HCT116 (cell line): ENCODE results near the gene KAZN. TPM values are rescaled to one million over a fixed set of nuclear protein-coding genes. Genes with fewer than 3 reads are reported as not detected.

ENCODE experiments used
- ATAC-seq: fragments of 200-7000 bp; cut with Tn5 transposase; 2 replicates; pipeline ENCODE4 v1.9.1; 2020; ENCODE audit warnings: mild to moderate bottlenecking, moderate library complexity
- BruUV-seq: library from RNA; stranded (reverse); fragments of 400-500 nt; replicated peaks from 2 replicates; lab custom pipeline; 2021; lab: Mats Ljungman, UMichigan
- CTCF ChIA-PET: fragments of 300-600 bp; sonication (Branson Sonifier 250); formaldehyde crosslinking; loops from one replicate; lab custom pipeline; 2021; ENCODE audit warnings: antibody characterized with exemption; lab: Charles Lee
- POLR2A ChIA-PET: fragments of 300-600, 350-600 bp; sonication (Branson Sonifier 250); formaldehyde crosslinking; loops from one replicate; lab custom pipeline; 2021; ENCODE audit warnings: antibody characterized with exemption; lab: Charles Lee
- RAD21 ChIA-PET, 2 experiments: fragments of 300-600 bp; sonication (Branson Sonifier 250); formaldehyde crosslinking; loops; one replicate each; lab custom pipeline; 2023; ENCODE audit warnings: low total read pairs in 2 of 2; ENCODE audit not compliant: uncharacterized antibody in 2 of 2, unreplicated experiment in 2 of 2, low non-redundant PET in 1 of 2; lab: Charles Lee
- DNase-seq: peaks from one replicate; pipeline ENCODE4 v3.0.0-alpha.2; 2010; ENCODE audit warnings: low read depth, low spot score
- H2AFZ ChIP-seq: fragments of 200-600 bp; shearing (Covaris generic), sonication (generic); 2 replicates; pipeline ENCODE4 v1.6.1; 2017; ENCODE audit warnings: low read depth, mixed run types, mixed read lengths, antibody characterized with exemption, low read length; ENCODE audit not compliant: poor library complexity, severe bottlenecking
- H3K27ac ChIP-seq: 2 replicates; pipeline ENCODE4 v1.5.1; 2012; ENCODE audit warnings: low read depth, low read length
- H3K27me3 ChIP-seq: fragments of 200-600 bp; sonication (generic); 2 replicates; pipeline ENCODE4 v1.6.1; 2016; ENCODE audit warnings: mixed run types, low read length, mixed read lengths; ENCODE audit not compliant: insufficient read depth
- H3K36me3 ChIP-seq, 2 experiments: fragments of 200-500 bp in 1 of 2; fragments of 200-600 bp in 1 of 2; sonication (Bioruptor generic) in 1 of 2; sonication (generic) in 1 of 2; 2 replicates each; pipeline versions ENCODE4 v1.5.1 to v1.6.1; 2014 to 2016; ENCODE audit warnings: low read length in 2 of 2, inconsistent platforms in 1 of 2, mixed read lengths in 1 of 2, mixed run types in 1 of 2; ENCODE audit not compliant: insufficient read depth in 2 of 2, control insufficient read depth in 1 of 2
- H3K4me1 ChIP-seq, 2 experiments: fragments of 200-600 bp in 1 of 2; sonication (generic) in 1 of 2; 2 replicates each; pipeline versions ENCODE4 v1.5.1 to v1.6.1; 2012 to 2017; ENCODE audit warnings: low read length in 2 of 2, inconsistent platforms in 1 of 2, mild to moderate bottlenecking in 1 of 2, mixed read lengths in 1 of 2, mixed run types in 1 of 2, moderate library complexity in 1 of 2; ENCODE audit not compliant: insufficient read depth in 2 of 2, control insufficient read depth in 1 of 2
- H3K4me2 ChIP-seq: fragments of 200-600 bp; sonication (generic); 2 replicates; pipeline ENCODE4 v1.6.1; 2017; ENCODE audit warnings: mixed run types, low read length, mixed read lengths
- H3K4me3 ChIP-seq, 2 experiments: fragments of 200-600 bp in 1 of 2; sonication (generic) in 1 of 2; replicated peaks in 1 of 2; 2 replicates each; pipeline ENCODE4 v1.5.1; 2011 to 2016; ENCODE audit warnings: low read length in 2 of 2, control low read depth in 1 of 2, low read depth in 1 of 2, mild to moderate bottlenecking in 1 of 2, mixed read lengths in 1 of 2, mixed run types in 1 of 2
- H3K79me2 ChIP-seq: fragments of 200-600 bp; sonication (generic); 2 replicates; pipeline ENCODE4 v1.6.1; 2017; ENCODE audit warnings: mild to moderate bottlenecking, mixed run types, low read length, moderate library complexity, mixed read lengths; ENCODE audit not compliant: insufficient read depth
- H3K9ac ChIP-seq: fragments of 200-600 bp; sonication (generic); 2 replicates; pipeline ENCODE4 v1.6.1; 2016; ENCODE audit warnings: low read length, mixed read lengths
- H3K9me2 ChIP-seq: fragments of 200-600 bp; sonication (generic), shearing (Covaris generic); 2 replicates; pipeline ENCODE4 v1.6.1; 2017; ENCODE audit warnings: mixed run types, mild to moderate bottlenecking, moderate library complexity; ENCODE audit not compliant: insufficient read depth
- H3K9me3 ChIP-seq, 2 experiments: fragments of 200-500 bp in 1 of 2; fragments of 200-600 bp in 1 of 2; sonication (Bioruptor generic) in 1 of 2; sonication (generic) in 1 of 2; 2 replicates each; pipeline ENCODE4 v1.6.1; 2014 to 2017; ENCODE audit warnings: low read length in 2 of 2, mixed read lengths in 2 of 2, inconsistent platforms in 1 of 2, low read depth in 1 of 2, mild to moderate bottlenecking in 1 of 2, mixed run types in 1 of 2, moderate library complexity in 1 of 2; ENCODE audit not compliant: control insufficient read depth in 1 of 2, insufficient read depth in 1 of 2
- H4K20me1 ChIP-seq: fragments of 200-600 bp; sonication (generic), shearing (Covaris generic); 2 replicates; pipeline ENCODE4 v1.6.1; 2017; ENCODE audit warnings: mixed run types, mild to moderate bottlenecking, moderate library complexity; ENCODE audit not compliant: insufficient read depth
- CBX3 ChIP-seq: IDR thresholded peaks from 2 replicates; pipeline ENCODE4 v1.6.1; 2012; ENCODE audit warnings: low read depth
- EZH2 ChIP-seq: fragments of 200-600 bp; sonication (generic); IDR thresholded peaks from 2 replicates; pipeline ENCODE4 v1.6.1; 2017; ENCODE audit warnings: antibody characterized with exemption, mixed run types
- POLR2AphosphoS5 ChIP-seq: IDR thresholded peaks from 2 replicates; pipeline ENCODE4 v1.6.1; 2011; ENCODE audit warnings: mild to moderate bottlenecking, low read depth, low read length, moderate library complexity
- RAD21 ChIP-seq: IDR thresholded peaks from 2 replicates; pipeline ENCODE4 v1.6.1; 2012; ENCODE audit warnings: low read depth, mild to moderate bottlenecking
- REST ChIP-seq: IDR thresholded peaks from 2 replicates; pipeline ENCODE4 v1.6.1; 2012; ENCODE audit warnings: low read depth
- TCF7L2 ChIP-seq: IDR thresholded peaks from 2 replicates; pipeline ENCODE4 v1.7.0; 2011; ENCODE audit warnings: borderline replicate concordance, inconsistent platforms; ENCODE audit not compliant: insufficient read depth, insufficient read length; ENCODE audit errors: extremely low read depth
- ZFX ChIP-seq: fragments of 450-650 bp; IDR thresholded peaks from 2 replicates; pipeline ENCODE4 v1.6.1; 2017
- intact Hi-C: fragments of 100-400 bp; cut with micrococcal nuclease; formaldehyde crosslinking; loops from 2 replicates; pipeline ENCODE4 v1.10.0; 2022
- total RNA-seq: library from RNA; stranded (reverse); gene quantifications from one replicate; pipeline ENCODE4 v1.2.1, GENCODE V29; 2021; ENCODE audit not compliant: unreplicated experiment
- TF ChIP-seq, protein P1 (sequence below), 3 experiments: fragments of 200-600 bp in 1 of 3; sonication (generic) in 1 of 3; IDR thresholded peaks in 2 of 3; conservative IDR thresholded peaks in 1 of 3; 2 replicates each; pipeline ENCODE4 v1.5.1; 2012 to 2017; ENCODE audit warnings: low read depth in 2 of 3, low read length in 2 of 3, antibody characterized with exemption in 1 of 3, borderline replicate concordance in 1 of 3, control low read depth in 1 of 3, mild to moderate bottlenecking in 1 of 3, mixed read lengths in 1 of 3, mixed run types in 1 of 3, moderate library complexity in 1 of 3; ENCODE audit not compliant: insufficient read depth in 1 of 3
- TF ChIP-seq, protein P2 (sequence below): IDR thresholded peaks from 2 replicates; pipeline ENCODE4 v1.6.1; 2012
- TF ChIP-seq, protein P3 (sequence below): IDR thresholded peaks from 2 replicates; pipeline ENCODE4 v1.6.1; 2012

KAZN gene
- total RNA-seq, 1 experiment from 2014 or later = 13.4 TPM

GRCh38 chr1:15046487-15047165 is 448.1 kb downstream of the KAZN start:
- H3K27me3 ChIP-seq = no peaks in the 10 kb centered on the region
- H3K4me1 ChIP-seq = no peaks in the 10 kb centered on the region
- H3K9me3 ChIP-seq = no peaks in the 10 kb centered on the region
- no peak overlapping the region for H2AFZ ChIP-seq
- TF ChIP-seq, protein P1, sequence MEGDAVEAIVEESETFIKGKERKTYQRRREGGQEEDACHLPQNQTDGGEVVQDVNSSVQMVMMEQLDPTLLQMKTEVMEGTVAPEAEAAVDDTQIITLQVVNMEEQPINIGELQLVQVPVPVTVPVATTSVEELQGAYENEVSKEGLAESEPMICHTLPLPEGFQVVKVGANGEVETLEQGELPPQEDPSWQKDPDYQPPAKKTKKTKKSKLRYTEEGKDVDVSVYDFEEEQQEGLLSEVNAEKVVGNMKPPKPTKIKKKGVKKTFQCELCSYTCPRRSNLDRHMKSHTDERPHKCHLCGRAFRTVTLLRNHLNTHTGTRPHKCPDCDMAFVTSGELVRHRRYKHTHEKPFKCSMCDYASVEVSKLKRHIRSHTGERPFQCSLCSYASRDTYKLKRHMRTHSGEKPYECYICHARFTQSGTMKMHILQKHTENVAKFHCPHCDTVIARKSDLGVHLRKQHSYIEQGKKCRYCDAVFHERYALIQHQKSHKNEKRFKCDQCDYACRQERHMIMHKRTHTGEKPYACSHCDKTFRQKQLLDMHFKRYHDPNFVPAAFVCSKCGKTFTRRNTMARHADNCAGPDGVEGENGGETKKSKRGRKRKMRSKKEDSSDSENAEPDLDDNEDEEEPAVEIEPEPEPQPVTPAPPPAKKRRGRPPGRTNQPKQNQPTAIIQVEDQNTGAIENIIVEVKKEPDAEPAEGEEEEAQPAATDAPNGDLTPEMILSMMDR (IDR thresholded peaks at IDR 0.05 in 2 of 3, conservative IDR thresholded peaks at IDR 0.05 in 1 of 3; ENCODE audit: borderline replicate concordance in 1 of 3, insufficient read depth in 1 of 3, low read depth in 2 of 3, low read length in 2 of 3) = peak; percentile 73 to 93 (median 91)
- TF ChIP-seq RAD21 = peak; percentile 94
- no peak for TF ChIP-seq EZH2
- no TSS peak for BruUV-seq
- no peaks in the 10 kb centered on the region for H3K36me3 ChIP-seq
- peak; percentile 33 for DNase-seq
- H3K4me3 ChIP-seq = no peak overlapping the region
- H3K9me2 ChIP-seq = no peaks in the 10 kb centered on the region
- H3K4me2 ChIP-seq = no peak overlapping the region
- intact Hi-C loops = loop anchor here (1.0 to 5.0 kb wide), 5 partner anchors 268 to 1079 kb away; no protein-coding TSS in a partner anchor
- H3K27ac ChIP-seq = no peak overlapping the region
- no peak overlapping the region for H3K9ac ChIP-seq
- POLR2A ChIA-PET = no interaction called here
- ATAC-seq = peak; percentile 87
- RAD21 ChIA-PET = no interaction called here
- CTCF ChIA-PET = interaction anchor here (0.9 to 1.3 kb wide), 3 partner anchors 8 to 652 kb away, joined by 3 to 4 read pairs (median 3); no protein-coding TSS in a partner anchor
- H3K79me2 ChIP-seq = no peaks in the 10 kb centered on the region
- no peaks in the 10 kb centered on the region for H4K20me1 ChIP-seq

- no peaks in the 10 kb centered on the region for H3K9me3 ChIP-seq
- no peaks in the 10 kb centered on the region for H3K4me1 ChIP-seq
- RAD21 ChIA-PET = no interaction called here
- no peak overlapping the region for H3K4me2 ChIP-seq
- no peak overlapping the region for H2AFZ ChIP-seq
- H4K20me1 ChIP-seq = no peaks in the 10 kb centered on the region
- POLR2A ChIA-PET = no interaction called here
- CTCF ChIA-PET = interaction anchor here (0.9 to 1.3 kb wide), 3 partner anchors 9 to 652 kb away, joined by 3 to 4 read pairs (median 3); no protein-coding TSS in a partner anchor
- intact Hi-C loops = loop anchor here (2.0 to 5.0 kb wide), 3 partner anchors 268 to 1080 kb away; no protein-coding TSS in a partner anchor
- H3K27ac ChIP-seq = no peak overlapping the region
- no peaks in the 10 kb centered on the region for H3K9me2 ChIP-seq
- no peaks in the 10 kb centered on the region for H3K36me3 ChIP-seq
- H3K4me3 ChIP-seq = no peak overlapping the region
- H3K79me2 ChIP-seq = no peaks in the 10 kb centered on the region
- no TSS peak for BruUV-seq
- DNase-seq (no peak), ATAC-seq (no peak)
- no peak overlapping the region for H3K9ac ChIP-seq
- no peaks in the 10 kb centered on the region for H3K27me3 ChIP-seq
- TF ChIP-seq REST = no peak
- TF ChIP-seq, protein P2, sequence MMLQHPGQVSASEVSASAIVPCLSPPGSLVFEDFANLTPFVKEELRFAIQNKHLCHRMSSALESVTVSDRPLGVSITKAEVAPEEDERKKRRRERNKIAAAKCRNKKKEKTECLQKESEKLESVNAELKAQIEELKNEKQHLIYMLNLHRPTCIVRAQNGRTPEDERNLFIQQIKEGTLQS = no peak
- no peak for TF ChIP-seq POLR2AphosphoS5
- TF ChIP-seq, protein P3, sequence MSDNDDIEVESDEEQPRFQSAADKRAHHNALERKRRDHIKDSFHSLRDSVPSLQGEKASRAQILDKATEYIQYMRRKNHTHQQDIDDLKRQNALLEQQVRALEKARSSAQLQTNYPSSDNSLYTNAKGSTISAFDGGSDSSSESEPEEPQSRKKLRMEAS = no peak
- TF ChIP-seq ZFX = no peak
- TF ChIP-seq TCF7L2 = no peak
- no peak for TF ChIP-seq CBX3
These were observed 448.8 kb downstream of the KAZN start for GRCh38 chr1:15047237-15047636.
